OCI-LY1 (cell line): Measurements from ENCODE around the gene EXT2.

Experiments used
- CTCF ChIP-seq: fragments of 200-600 bp; sonication (generic), shearing (Covaris generic); IDR thresholded peaks from 2 replicates; pipeline ENCODE4 v1.5.1; 2017; ENCODE audit warnings: mild to moderate bottlenecking, antibody characterized with exemption, low read length, moderate library complexity, mixed read lengths
- EZH2 ChIP-seq: fragments of 200-600 bp; sonication (generic), shearing (Covaris generic); IDR thresholded peaks from 2 replicates; pipeline ENCODE4 v1.8.0; 2017; ENCODE audit warnings: borderline replicate concordance, mixed run types, mild to moderate bottlenecking, antibody characterized with exemption, low read length, moderate library complexity, mixed read lengths

DNA sequence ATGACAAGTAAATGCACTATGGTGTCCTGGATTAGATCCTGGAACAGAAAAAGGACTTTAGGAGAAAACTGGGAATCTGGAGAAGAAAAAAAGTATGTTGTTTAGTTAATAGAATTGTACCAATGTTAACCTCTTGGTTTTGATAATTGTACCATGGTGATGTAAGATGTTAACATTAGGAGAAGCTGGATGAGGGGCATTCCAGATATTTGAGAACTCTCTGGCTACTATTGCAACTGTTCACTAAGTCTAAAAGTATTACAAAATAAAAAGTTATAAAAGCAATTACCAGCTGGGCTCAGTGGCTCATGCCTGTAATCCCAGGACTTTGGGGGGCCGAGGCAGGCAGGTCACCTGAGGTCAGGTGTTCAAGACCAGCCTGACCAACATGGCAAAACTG, 66.5 kb downstream of the EXT2 start:
- TF ChIP-seq CTCF, result no peak
- no peak for TF ChIP-seq EZH2
